Activated naive CD8-positive, alpha-beta T cell (primary cell): ENCODE data around the gene TAPBPL.
"Not testable (repeated sequence)": the region's sequence is repeated elsewhere in the genome, so short reads cannot be mapped to it uniquely, and the experiment has no call there.

Experiments
- H3K27ac Mint-ChIP-seq: one replicate; pipeline ENCODE4 v1.8.0; 2021; ENCODE audit warnings: mixed read lengths
- H3K27me3 Mint-ChIP-seq: one replicate; pipeline ENCODE4 v1.8.0; 2021; ENCODE audit warnings: mixed read lengths
- H3K36me3 Mint-ChIP-seq: one replicate; pipeline ENCODE4 v1.8.0; 2021; ENCODE audit warnings: mixed read lengths
- H3K4me1 Mint-ChIP-seq: one replicate; pipeline ENCODE4 v1.8.0; 2021; ENCODE audit warnings: low read depth, mixed read lengths
- H3K4me3 Mint-ChIP-seq: one replicate; pipeline ENCODE4 v1.8.0; 2021; ENCODE audit warnings: mild to moderate bottlenecking, mixed read lengths
- H3K9me3 Mint-ChIP-seq: one replicate; pipeline ENCODE4 v1.8.0; 2021; ENCODE audit warnings: low read depth, mixed read lengths

The TAPBPL gene

GRCh38 chr12:6478416-6478815 is 26.6 kb downstream of the TAPBPL start:
- Mint-ChIP-seq H3K27ac (no peak overlapping the region), H3K36me3 (no peaks in the 10 kb centered on the region), H3K27me3 (no peaks in the 10 kb centered on the region), H3K4me1 (no peaks in the 10 kb centered on the region), H3K4me3 (no peak overlapping the region), H3K9me3 (no peaks in the 10 kb centered on the region)

- no peaks in the 10 kb centered on the region for H3K27me3 Mint-ChIP-seq
- peaks cover 13% of the 10 kb centered on the region for H3K4me1 Mint-ChIP-seq
- no peak overlapping the region for H3K4me3 Mint-ChIP-seq
- H3K9me3 Mint-ChIP-seq, result no peaks in the 10 kb centered on the region
- H3K36me3 Mint-ChIP-seq, result peaks cover 2% of the 10 kb centered on the region
- H3K27ac Mint-ChIP-seq, result no peak overlapping the region
These were observed 36.4 kb downstream of the TAPBPL start for GRCh38 chr12:6488240-6488639.

GRCh38 chr12:6489449-6489848 is 37.6 kb downstream of the TAPBPL start:
- Mint-ChIP-seq H3K4me1 (peaks cover 15% of the 10 kb centered on the region), H3K9me3 (no peaks in the 10 kb centered on the region), H3K27me3 (no peaks in the 10 kb centered on the region), H3K4me3 (no peak overlapping the region), H3K36me3 (peaks cover 2% of the 10 kb centered on the region), H3K27ac (no peak overlapping the region)

GRCh38 chr12:6490673-6491072 is 38.8 kb downstream of the TAPBPL start:
- H3K4me1 Mint-ChIP-seq, result peaks cover 27% of the 10 kb centered on the region
- H3K36me3 Mint-ChIP-seq, H3K27ac Mint-ChIP-seq, H3K4me3 Mint-ChIP-seq, H3K9me3 Mint-ChIP-seq, H3K27me3 Mint-ChIP-seq: not testable (repeated sequence)

- Mint-ChIP-seq H3K4me1 (peaks cover 39% of the 10 kb centered on the region), H3K27ac (peak within 1 kb of the TSS; percentile 97), H3K9me3 (no peaks in the 10 kb centered on the region), H3K4me3 (peak within 1 kb of the TSS; percentile 97), H3K27me3 (no peaks in the 10 kb centered on the region), H3K36me3 (peaks cover 2% of the 10 kb centered on the region)
These were observed 41.1 kb downstream of the TAPBPL start, which contains the start of gene MRPL51 for GRCh38 chr12:6492838-6493496. Gene MRPL51, minus strand, starts transcription at chr12:6493262. Its CDS starts 126 bp downstream, at chr12:6493136.

- H3K27me3 Mint-ChIP-seq, result no peaks in the 10 kb centered on the region
- H3K4me1 Mint-ChIP-seq, result peaks cover 42% of the 10 kb centered on the region
- H3K4me3 Mint-ChIP-seq, result peak within 1 kb of the TSS; percentile 97
- peak within 1 kb of the TSS; percentile 97 for H3K27ac Mint-ChIP-seq
- peaks cover 2% of the 10 kb centered on the region for H3K36me3 Mint-ChIP-seq
- no peaks in the 10 kb centered on the region for H3K9me3 Mint-ChIP-seq
These were observed 41.8 kb downstream of the TAPBPL start, which contains the start of gene NCAPD2 for GRCh38 chr12:6493497-6494257. Gene NCAPD2, plus strand, starts transcription at chr12:6494102. Its CDS starts 997 bp downstream, at chr12:6495099.

- Mint-ChIP-seq H3K27ac (peak overlapping the region; percentile 92), H3K4me3 (peak overlapping the region; percentile 97), H3K27me3 (no peaks in the 10 kb centered on the region), H3K9me3 (no peaks in the 10 kb centered on the region), H3K36me3 (peaks cover 2% of the 10 kb centered on the region), H3K4me1 (peaks cover 42% of the 10 kb centered on the region)
These were observed 42.5 kb downstream of the TAPBPL start for GRCh38 chr12:6494258-6494743.

GRCh38 chr12:6494968-6495367 is 43.1 kb downstream of the TAPBPL start:
- peaks cover 42% of the 10 kb centered on the region for H3K4me1 Mint-ChIP-seq
- no peaks in the 10 kb centered on the region for H3K27me3 Mint-ChIP-seq
- peak overlapping the region; percentile 92 for H3K27ac Mint-ChIP-seq
- H3K36me3 Mint-ChIP-seq, result peaks cover 2% of the 10 kb centered on the region
- H3K9me3 Mint-ChIP-seq, result no peaks in the 10 kb centered on the region
- peak overlapping the region; percentile 97 for H3K4me3 Mint-ChIP-seq

GRCh38 chr12:6497291-6497690 is 45.4 kb downstream of the TAPBPL start:
- not testable (repeated sequence) for H3K9me3 Mint-ChIP-seq, H3K4me3 Mint-ChIP-seq, H3K27me3 Mint-ChIP-seq

GRCh38 chr12:6500466-6500865 is 48.6 kb downstream of the TAPBPL start:
- Mint-ChIP-seq H3K36me3 (no peaks in the 10 kb centered on the region), H3K9me3 (no peaks in the 10 kb centered on the region), H3K4me1 (peaks cover 17% of the 10 kb centered on the region), H3K4me3 (no peak overlapping the region), H3K27me3 (no peaks in the 10 kb centered on the region), H3K27ac (no peak overlapping the region)

More at GRCh38 chr12:6497291-6497690, 45.4 kb downstream of the TAPBPL start:
- Mint-ChIP-seq H3K4me1 (peaks cover 36% of the 10 kb centered on the region), H3K27ac (peak overlapping the region; percentile 78)
- not testable (repeated sequence) for H3K36me3 Mint-ChIP-seq

GRCh38 chr12:6507102-6507998 is 55.5 kb downstream of the TAPBPL start:
- H3K9me3 Mint-ChIP-seq, result no peaks in the 10 kb centered on the region
- H3K4me1 Mint-ChIP-seq, result no peaks in the 10 kb centered on the region
- H3K27me3 Mint-ChIP-seq, result no peaks in the 10 kb centered on the region
- no peak overlapping the region for H3K4me3 Mint-ChIP-seq
- peaks cover 3% of the 10 kb centered on the region for H3K36me3 Mint-ChIP-seq
- H3K27ac Mint-ChIP-seq, result no peak overlapping the region

- no peaks in the 10 kb centered on the region for H3K27me3 Mint-ChIP-seq
- no peaks in the 10 kb centered on the region for H3K4me1 Mint-ChIP-seq
- H3K9me3 Mint-ChIP-seq, result no peaks in the 10 kb centered on the region
- no peak overlapping the region for H3K4me3 Mint-ChIP-seq
- H3K36me3 Mint-ChIP-seq, result peaks cover 3% of the 10 kb centered on the region
- H3K27ac Mint-ChIP-seq, result no peak overlapping the region
These were observed 56.2 kb downstream of the TAPBPL start for GRCh38 chr12:6508087-6508486.
